ENCODE results near the gene ZFYVE28. TPM values are rescaled to one million over a fixed set of nuclear protein-coding genes. Genes with fewer than 3 reads are reported as not detected.
"Not testable (repeated sequence)": the region's sequence is repeated elsewhere in the genome, so short reads cannot be mapped to it uniquely, and the experiment has no call there.

Gene ZFYVE28
- total RNA-seq (2022) (0.70 and 0.82 TPM in 2 replicates), Bru-seq, nascent RNA (percentile 24 among the genes with signal in this experiment), BruChase-seq, experiment 1, labeled RNA remaining after a 2-hour chase (percentile 27 among the genes with signal in this experiment), BruChase-seq, experiment 2, labeled RNA remaining after a 6-hour chase (percentile 32 among the genes with signal in this experiment)
- long read RNA-seq, result 0 reads

DNA sequence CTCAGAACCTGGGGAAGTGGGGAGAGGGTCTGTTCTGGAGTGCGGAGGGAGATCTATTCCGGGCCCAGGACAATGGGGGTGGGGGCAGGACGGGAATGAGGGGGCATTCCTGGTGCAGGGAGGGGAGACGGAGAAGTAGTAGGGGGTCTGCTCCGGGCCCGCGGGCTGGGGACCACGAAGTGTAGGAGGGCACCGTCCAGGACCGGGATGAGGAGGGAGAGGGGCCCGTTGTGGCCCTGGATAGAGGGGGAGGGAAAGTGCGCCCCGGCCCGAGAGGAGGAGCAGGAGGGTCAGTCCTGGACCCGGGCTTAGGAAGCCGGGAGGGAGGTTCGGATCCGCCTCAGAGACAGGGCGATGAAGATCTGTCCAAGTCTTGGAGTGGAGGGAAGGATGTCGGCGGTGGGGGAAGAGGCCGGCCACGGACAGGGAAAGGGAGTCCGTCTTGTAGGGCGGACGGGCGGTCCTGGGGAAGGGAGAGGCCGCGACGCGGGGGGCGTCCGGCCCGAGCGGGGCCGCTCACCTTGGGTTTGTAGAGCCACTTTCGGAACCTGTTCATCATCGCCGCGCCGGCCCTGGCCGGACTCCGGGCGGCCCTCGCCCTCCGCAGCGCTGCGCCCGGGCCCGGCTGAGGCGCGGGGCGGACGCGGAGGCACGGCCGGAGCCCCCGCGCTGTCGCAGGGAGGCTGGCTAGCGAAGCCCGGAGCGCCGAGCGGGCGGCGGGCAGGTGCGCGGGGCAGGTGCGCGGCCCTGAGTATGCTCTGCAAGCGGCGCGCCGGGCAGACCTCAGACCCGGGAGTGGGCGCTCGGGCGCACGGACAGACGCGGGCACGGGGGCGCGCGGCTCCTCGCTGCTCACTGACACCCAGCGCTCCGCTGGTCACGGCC, at the start of gene ZFYVE28:
TSS of gene ZFYVE28 (minus strand) at position 881 of the 885 bp plus-strand sequence. CDS start at position 559, 322 bp downstream.
- Mint-ChIP-seq H3K9me3 (ENCODE audit: unreplicated experiment) (no peaks in the 10 kb centered on the region), H3K27me3 (ENCODE audit: insufficient read depth, unreplicated experiment) (peaks cover 29% of the 10 kb centered on the region), H3K4me3 (ENCODE audit: unreplicated experiment) (peak within 1 kb of the TSS; percentile 90), H3K36me3 (ENCODE audit: insufficient read depth, unreplicated experiment) (no peaks in the 10 kb centered on the region), H3K27ac (ENCODE audit: unreplicated experiment) (peak within 1 kb of the TSS; percentile 83), H3K4me1 (ENCODE audit: low read depth, unreplicated experiment) (peaks cover 15% of the 10 kb centered on the region)
- BruUV-seq (replicated peaks), result no TSS peak
- Histone ChIP-seq H3K27me3 (replicated peaks; ENCODE audit: control insufficient read depth, insufficient read depth, low read length) (no peaks in the 10 kb centered on the region; the same call in none of the 2 replicates), H3K36me3 (ENCODE audit: control insufficient read depth, insufficient read depth, low read length) (no peaks in the 10 kb centered on the region), H3K9me3 (no peaks in the 10 kb centered on the region), H3K4me3 (ENCODE audit: low read depth, low read length) (peak within 1 kb of the TSS; percentile 51), H3K4me1 (peaks cover 23% of the 10 kb centered on the region)
- no peak for TF ChIP-seq CTCF (IDR thresholded peaks at IDR 0.05; ENCODE audit: insufficient read depth in 1 of 2, low read depth in 1 of 2, low read length in 1 of 2, severe bottlenecking in 1 of 2, unreplicated experiment in 1 of 2)
- ChIA-PET POLR2A (interaction anchor here (0.9 kb wide), 1 partner anchor 55 kb away, joined by 3 read pairs; no protein-coding TSS in a partner anchor), CTCF (interaction anchor here (1.3 to 1.4 kb wide), 2 partner anchors 52 to 156 kb away, joined by 5 to 6 read pairs; partner anchors contain the start of genes MXD4 and RNF4)
- intact Hi-C loops (cut with micrococcal nuclease; ENCODE audit: unreplicated experiment), result loop anchor here (1.0 to 5.0 kb wide), 5 partner anchors 44 to 196 kb away; partner anchors contain the start of genes FAM193A, HAUS3, MXD4 and POLN
- peak in 1 of 2 experiments; percentile 37 for DNase-seq

GRCh38 chr4:2465544-2465943, 47.1 kb upstream of the ZFYVE28 start:
- BruUV-seq (replicated peaks); H3K9me3 ChIP-seq; intact Hi-C loops (cut with micrococcal nuclease; ENCODE audit: unreplicated experiment); H3K9me3 Mint-ChIP-seq (ENCODE audit: unreplicated experiment); H3K27me3 Mint-ChIP-seq (ENCODE audit: insufficient read depth, unreplicated experiment); H3K4me3 Mint-ChIP-seq (ENCODE audit: unreplicated experiment); DNase-seq; H3K4me3 ChIP-seq (ENCODE audit: low read depth, low read length); H3K27ac Mint-ChIP-seq (ENCODE audit: unreplicated experiment); H3K4me1 ChIP-seq; H3K4me1 Mint-ChIP-seq (ENCODE audit: low read depth, unreplicated experiment); H3K27me3 ChIP-seq (replicated peaks; ENCODE audit: control insufficient read depth, insufficient read depth, low read length); H3K36me3 ChIP-seq (ENCODE audit: control insufficient read depth, insufficient read depth, low read length); POLR2A ChIA-PET: not testable (repeated sequence)
- CTCF ChIA-PET, result interaction anchor here (1.3 kb wide), 1 partner anchor 47 kb away, joined by 5 read pairs; the partner anchor contains the start of gene CFAP99
- peaks cover 25% of the 10 kb centered on the region for H3K36me3 Mint-ChIP-seq (ENCODE audit: insufficient read depth, unreplicated experiment)

DNA sequence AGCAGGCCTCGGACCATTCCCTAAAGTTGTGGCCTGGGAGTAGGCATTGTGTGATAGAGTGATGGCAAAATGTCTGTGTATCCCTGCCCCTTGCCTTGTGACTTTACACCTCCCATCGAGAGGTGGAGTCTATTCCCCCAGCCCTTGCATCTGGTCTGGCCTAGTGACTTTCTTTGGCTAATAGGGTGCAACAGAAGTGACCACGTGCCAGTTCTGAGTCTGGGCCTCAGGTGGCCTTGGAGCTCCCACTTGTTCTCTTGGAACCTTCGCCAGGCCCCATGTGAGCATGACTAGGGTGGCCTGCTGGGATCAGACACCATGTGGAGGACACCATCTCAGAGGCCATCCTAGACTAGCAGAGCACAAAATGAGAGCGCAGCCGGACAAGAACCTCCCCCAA, 46.6 kb upstream of the ZFYVE28 start:
- Histone ChIP-seq H3K4me1 (peaks cover 7% of the 10 kb centered on the region), H3K4me3 (ENCODE audit: low read depth, low read length) (no peak overlapping the region), H3K9me3 (no peaks in the 10 kb centered on the region), H3K27me3 (replicated peaks; ENCODE audit: control insufficient read depth, insufficient read depth, low read length) (no peaks in the 10 kb centered on the region), H3K36me3 (ENCODE audit: control insufficient read depth, insufficient read depth, low read length) (no peaks in the 10 kb centered on the region)
- no peaks in the 10 kb centered on the region for H3K9me3 Mint-ChIP-seq (ENCODE audit: unreplicated experiment)
- no TSS peak for BruUV-seq (replicated peaks)
- POLR2A ChIA-PET, result interaction anchor here (0.5 kb wide), 1 partner anchor 71 kb away, joined by 5 read pairs; the partner anchor contains the start of gene FAM193A
- DNase-seq, result no peak
- H3K4me1 Mint-ChIP-seq (ENCODE audit: low read depth, unreplicated experiment), result peaks cover 8% of the 10 kb centered on the region
- CTCF ChIA-PET, result interaction anchor here (0.9 to 1.3 kb wide), 3 partner anchors 46 to 223 kb away, joined by 3 to 5 read pairs (median 4); partner anchors contain the start of genes CFAP99, FAM193A, HAUS3 and POLN
- H3K27me3 Mint-ChIP-seq (ENCODE audit: insufficient read depth, unreplicated experiment), result no peaks in the 10 kb centered on the region
- H3K27ac Mint-ChIP-seq (ENCODE audit: unreplicated experiment), result no peak overlapping the region
- H3K4me3 Mint-ChIP-seq (ENCODE audit: unreplicated experiment), result no peak overlapping the region
- peaks cover 25% of the 10 kb centered on the region for H3K36me3 Mint-ChIP-seq (ENCODE audit: insufficient read depth, unreplicated experiment)
- no peak for TF ChIP-seq CTCF (IDR thresholded peaks at IDR 0.05; ENCODE audit: insufficient read depth in 1 of 2, low read depth in 1 of 2, low read length in 1 of 2, severe bottlenecking in 1 of 2, unreplicated experiment in 1 of 2)
- intact Hi-C loops (cut with micrococcal nuclease; ENCODE audit: unreplicated experiment), result no loop called here

Measured in Caco-2 (cell line).